Large intestine (tissue), 3 donors: ENCODE results near the gene ART5. TPM values are rescaled to one million over a fixed set of nuclear protein-coding genes. Genes with fewer than 3 reads are reported as not detected.

ENCODE experiments used
- DNase-seq, 2 donors: peaks; one replicate each; pipeline versions ENCODE4 v3.0.0 to v3.0.0-alpha.2; 2013
- H3K27ac ChIP-seq: one replicate; pipeline ENCODE4 v1.5.1; 2013; ENCODE audit warnings: low read length
- H3K27me3 ChIP-seq: 2 replicates; pipeline ENCODE4 v1.6.1; 2013; ENCODE audit warnings: low read length; ENCODE audit not compliant: control insufficient read depth, insufficient read depth
- H3K36me3 ChIP-seq: 2 replicates; pipeline ENCODE4 v1.6.1; 2013; ENCODE audit warnings: low read length; ENCODE audit not compliant: control insufficient read depth, insufficient read depth
- H3K4me1 ChIP-seq: one replicate; pipeline ENCODE4 v1.6.1; 2013; ENCODE audit warnings: low read length; ENCODE audit not compliant: control insufficient read depth, insufficient read depth
- H3K4me3 ChIP-seq: one replicate; pipeline ENCODE4 v1.5.1; 2013; ENCODE audit warnings: low read length
- H3K9me3 ChIP-seq: one replicate; pipeline ENCODE4 v1.6.1; 2013; ENCODE audit warnings: mild to moderate bottlenecking, low read depth, low read length, moderate library complexity; ENCODE audit not compliant: control insufficient read depth
- WGBS: methylation state at CpG from one replicate; pipeline ENCODE4 v1.1.5; 2013; ENCODE audit warnings: low lambda C conversion rate; ENCODE audit not compliant: insufficient coverage; 5-methylcytosine and 5-hydroxymethylcytosine counted together
- polyA plus RNA-seq: library from polyadenylated mRNA; unstranded; fragments of 120-200 nt; gene quantifications from one replicate; pipeline ENCODE4 v1.2.1, GENCODE V29; 2013

Gene ART5
- polyA plus RNA-seq, 1 donor: 0.25 TPM

GRCh38 chr11:3638513-3638912 is 3.3 kb downstream of the ART5 start:
- peaks cover 4% of the 10 kb centered on the region for H3K27me3 ChIP-seq
- no CpG with 5 or more reads among the region's 5 CpGs for WGBS

DNA sequence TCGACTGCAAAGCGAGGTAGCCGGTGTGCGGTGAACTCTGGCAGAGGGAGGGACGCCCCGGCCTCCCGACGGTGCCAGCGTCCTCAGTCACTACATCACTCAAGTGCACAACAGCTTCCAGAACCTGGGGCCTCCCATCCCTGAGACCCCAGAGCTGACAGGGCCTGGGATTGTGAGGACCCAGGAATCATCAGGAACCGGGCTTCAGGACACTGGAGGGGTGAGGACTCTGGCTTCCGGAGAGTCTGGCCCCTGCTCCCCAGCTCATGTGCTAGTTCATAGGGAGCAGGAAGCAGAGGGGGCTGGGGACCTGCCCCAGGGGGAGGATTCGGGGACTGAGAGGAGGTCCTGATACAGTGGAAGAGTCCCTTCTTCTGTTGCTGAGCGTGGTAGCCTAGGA is 4.6 kb downstream of the ART5 start:
- H3K27ac ChIP-seq: no peak overlapping the region
- no CpG with 5 or more reads among the region's 13 CpGs for WGBS
- no peaks in the 10 kb centered on the region for H3K27me3 ChIP-seq
- H3K36me3 ChIP-seq: no peaks in the 10 kb centered on the region
- no peak overlapping the region for H3K4me3 ChIP-seq
- no peaks in the 10 kb centered on the region for H3K4me1 ChIP-seq
- no peak for DNase-seq
- peaks cover 2% of the 10 kb centered on the region for H3K9me3 ChIP-seq

More at GRCh38 chr11:3638513-3638912, 3.3 kb downstream of the ART5 start:
- no peak overlapping the region for H3K4me3 ChIP-seq
- no peak for DNase-seq
- H3K27ac ChIP-seq: no peak overlapping the region
- peaks cover 3% of the 10 kb centered on the region for H3K9me3 ChIP-seq
- peaks cover 8% of the 10 kb centered on the region for H3K4me1 ChIP-seq
- no peaks in the 10 kb centered on the region for H3K36me3 ChIP-seq

- no peak overlapping the region for H3K27ac ChIP-seq
- no peaks in the 10 kb centered on the region for H3K36me3 ChIP-seq
- H3K4me3 ChIP-seq: no peak overlapping the region
- no peak for DNase-seq
- no peaks in the 10 kb centered on the region for H3K4me1 ChIP-seq
- H3K27me3 ChIP-seq: no peaks in the 10 kb centered on the region
- 100% methylated on average over 2 of the region's 15 CpGs for WGBS
- H3K9me3 ChIP-seq: no peaks in the 10 kb centered on the region
Observed at GRCh38 chr11:3635641-3636375, 6.0 kb downstream of the ART5 start.

DNA sequence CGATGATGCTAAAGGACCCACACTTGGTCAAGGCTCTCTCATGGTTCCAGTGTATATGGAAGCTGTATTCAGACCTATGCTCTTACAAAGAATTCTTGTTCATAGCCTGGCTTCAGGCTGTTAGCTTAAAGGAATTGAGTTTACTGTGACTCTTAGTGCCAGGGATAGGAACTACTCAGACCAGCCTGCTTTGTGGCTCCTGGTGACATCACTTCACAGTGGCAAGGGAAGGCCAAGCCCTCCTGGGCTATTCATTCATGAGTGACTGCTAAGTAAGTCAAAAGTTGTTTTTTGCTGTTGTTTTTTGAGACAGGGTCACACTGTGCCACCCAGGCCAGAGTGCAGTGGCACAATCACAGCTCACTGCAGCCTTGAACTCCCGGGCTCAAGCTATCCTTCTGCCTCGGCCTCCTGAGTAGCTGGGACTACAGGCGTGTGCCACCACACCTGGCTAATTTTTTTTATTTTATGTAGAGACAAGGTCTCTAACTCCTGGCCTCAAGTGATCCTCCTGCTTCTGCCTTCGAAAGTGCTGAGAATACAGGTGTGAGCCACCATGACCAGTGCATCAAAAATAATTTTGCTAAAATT is 9.6 kb downstream of the ART5 start:
- H3K27ac ChIP-seq: no peak overlapping the region
- no peaks in the 10 kb centered on the region for H3K27me3 ChIP-seq
- H3K9me3 ChIP-seq: no peaks in the 10 kb centered on the region
- 100% methylated on average over 1 of the region's 5 CpGs for WGBS
- no peaks in the 10 kb centered on the region for H3K36me3 ChIP-seq
- no peak overlapping the region for H3K4me3 ChIP-seq
- peaks cover under 1% of the 10 kb centered on the region for H3K4me1 ChIP-seq
- DNase-seq: no peak

DNA sequence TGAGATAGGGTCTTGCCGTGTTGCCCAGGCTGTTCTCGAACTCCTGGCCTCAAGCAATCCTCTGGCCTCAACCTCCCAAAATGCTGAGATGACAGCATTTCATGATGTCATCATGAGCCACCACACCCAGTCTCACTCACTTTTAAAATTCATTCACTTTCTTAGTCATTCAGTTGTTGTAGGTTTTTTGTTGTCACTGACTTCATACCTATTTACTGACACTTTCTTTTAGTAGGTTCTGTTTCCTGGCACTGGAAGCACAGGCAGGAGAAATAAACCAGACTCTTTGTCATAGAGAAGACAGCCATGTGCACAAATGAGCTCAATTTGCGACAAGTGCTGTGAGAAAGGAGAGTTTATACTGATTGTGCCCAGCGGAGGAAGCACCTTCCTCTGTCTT is 10.5 kb downstream of the ART5 start:
- Histone ChIP-seq H3K4me3 (no peak overlapping the region), H3K9me3 (no peaks in the 10 kb centered on the region), H3K4me1 (peaks cover 3% of the 10 kb centered on the region), H3K27me3 (no peaks in the 10 kb centered on the region), H3K27ac (no peak overlapping the region), H3K36me3 (no peaks in the 10 kb centered on the region)
- no peak for DNase-seq
- WGBS: 80% methylated on average over 1 of the region's 4 CpGs

DNA sequence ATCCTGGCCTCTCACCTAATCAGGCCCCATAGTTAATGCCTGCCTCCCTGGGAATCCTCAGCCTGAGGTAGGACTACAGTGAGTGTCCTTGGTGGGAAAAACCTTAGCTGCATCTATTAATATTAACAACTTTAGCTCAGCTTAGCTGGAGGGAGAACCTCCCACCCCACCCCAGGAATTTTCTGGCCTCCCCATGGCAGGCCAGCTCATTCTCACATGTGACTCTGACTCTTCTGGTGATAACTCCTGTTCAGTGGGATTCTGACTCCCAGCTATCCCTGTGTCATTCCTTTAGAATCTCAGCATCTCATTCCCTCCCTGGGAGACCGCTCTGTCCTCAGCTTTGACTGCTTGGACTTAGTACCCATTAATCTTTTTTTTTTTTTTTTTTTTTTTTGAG is 14.5 kb downstream of the ART5 start:
- H3K36me3 ChIP-seq: no peaks in the 10 kb centered on the region
- peak overlapping the region; percentile 35 for H3K27ac ChIP-seq
- no peaks in the 10 kb centered on the region for H3K9me3 ChIP-seq
- H3K4me3 ChIP-seq: no peak overlapping the region
- peak in 1 of 2 donors; percentile 49 for DNase-seq
- no CpG with 5 or more reads among the region's 1 CpG for WGBS
- H3K4me1 ChIP-seq: peaks cover 3% of the 10 kb centered on the region
- H3K27me3 ChIP-seq: no peaks in the 10 kb centered on the region

DNA sequence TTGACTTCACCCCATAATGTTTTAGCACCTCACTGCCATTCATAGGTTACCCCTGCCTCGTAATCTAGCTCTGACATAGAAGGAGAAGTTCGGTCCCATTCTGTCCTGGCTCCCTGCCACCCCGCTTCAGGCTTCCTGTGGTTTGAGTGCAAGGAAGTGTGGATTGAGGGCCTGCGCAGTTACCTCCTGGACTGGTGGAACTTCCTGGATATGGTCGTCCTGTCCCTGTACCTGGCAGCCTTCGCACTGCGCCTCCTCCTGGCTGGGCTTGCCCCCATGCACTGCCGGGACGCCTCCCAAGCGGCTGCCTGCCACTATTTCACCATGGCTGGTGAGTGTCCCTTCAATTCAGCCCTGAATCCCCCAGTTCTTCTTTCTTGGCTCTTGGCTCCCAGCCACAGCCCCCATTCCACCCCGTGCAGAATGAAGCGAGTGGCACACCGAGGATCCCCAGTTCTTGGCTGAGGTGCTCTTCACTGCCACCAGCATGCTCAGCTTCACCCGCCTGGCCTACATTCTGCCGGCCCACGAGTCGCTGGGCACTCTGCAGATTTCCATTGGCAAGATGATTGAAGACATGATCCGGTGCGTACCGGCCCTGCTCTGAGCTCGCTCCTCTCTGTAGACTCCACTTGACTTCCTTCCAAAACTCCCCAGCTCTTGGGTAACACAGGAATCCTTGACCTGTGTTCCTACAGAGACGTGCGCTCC is 15.4 kb downstream of the ART5 start:
- no peak for DNase-seq
- no peak overlapping the region for H3K4me3 ChIP-seq
- H3K27me3 ChIP-seq: no peaks in the 10 kb centered on the region
- no peaks in the 10 kb centered on the region for H3K9me3 ChIP-seq
- no CpG with 5 or more reads among the region's 23 CpGs for WGBS
- peaks cover 3% of the 10 kb centered on the region for H3K4me1 ChIP-seq
- H3K27ac ChIP-seq: no peak overlapping the region
- H3K36me3 ChIP-seq: no peaks in the 10 kb centered on the region

DNA sequence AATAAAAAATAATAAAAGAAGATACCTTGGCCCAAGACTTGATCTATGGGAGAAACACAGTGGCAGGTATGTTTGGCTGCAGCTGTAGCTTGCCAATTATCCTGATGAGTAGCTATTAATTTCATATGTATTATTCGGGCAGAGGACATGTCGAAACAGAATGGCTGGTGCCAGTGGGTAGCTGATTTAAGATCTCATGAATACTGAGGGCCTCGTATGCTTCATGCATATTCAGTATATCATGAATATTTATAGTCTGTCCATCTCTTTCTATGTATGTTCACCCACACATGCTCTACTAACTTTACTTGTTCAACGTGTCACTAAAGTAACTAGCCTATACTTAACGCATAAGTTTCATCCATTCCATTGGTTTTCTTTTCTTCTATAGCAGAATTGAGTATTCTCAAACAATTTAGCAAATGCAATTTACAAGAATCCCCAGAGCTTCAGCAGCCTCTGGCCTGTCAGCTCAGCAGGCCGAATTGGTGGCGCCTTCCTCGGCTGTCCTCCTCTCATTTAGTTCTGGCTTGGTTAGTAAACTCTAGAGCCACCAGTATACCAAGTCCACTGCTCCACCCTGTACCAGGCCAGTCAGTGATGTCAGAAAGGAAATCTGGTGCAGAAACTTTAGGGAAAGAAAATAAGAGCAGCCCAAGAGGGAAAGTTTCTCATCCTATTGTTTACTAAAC is 17.9 kb downstream of the ART5 start:
- H3K4me3 ChIP-seq: no peak overlapping the region
- 0% methylated on average over 2 of the region's 8 CpGs for WGBS
- no peaks in the 10 kb centered on the region for H3K27me3 ChIP-seq
- H3K4me1 ChIP-seq: peaks cover 3% of the 10 kb centered on the region
- H3K27ac ChIP-seq: no peak overlapping the region
- H3K9me3 ChIP-seq: no peaks in the 10 kb centered on the region
- no peaks in the 10 kb centered on the region for H3K36me3 ChIP-seq
- no peak for DNase-seq

- peaks cover 3% of the 10 kb centered on the region for H3K4me1 ChIP-seq
- no CpG with 5 or more reads among the region's 5 CpGs for WGBS
Observed at GRCh38 chr11:3623121-3623520, 18.7 kb downstream of the ART5 start.

GRCh38 chr11:3622521-3622920 is 19.3 kb downstream of the ART5 start:
- H3K27me3 ChIP-seq: no peaks in the 10 kb centered on the region
- H3K27ac ChIP-seq: no peak overlapping the region
- no peaks in the 10 kb centered on the region for H3K36me3 ChIP-seq
- no peak overlapping the region for H3K4me3 ChIP-seq
- no CpG with 5 or more reads among the region's 4 CpGs for WGBS
- DNase-seq: no peak
- H3K4me1 ChIP-seq: peaks cover 3% of the 10 kb centered on the region
- H3K9me3 ChIP-seq: no peaks in the 10 kb centered on the region

More at GRCh38 chr11:3623121-3623520, 18.7 kb downstream of the ART5 start:
- Histone ChIP-seq H3K4me3 (no peak overlapping the region), H3K27me3 (no peaks in the 10 kb centered on the region), H3K27ac (no peak overlapping the region), H3K36me3 (no peaks in the 10 kb centered on the region), H3K9me3 (no peaks in the 10 kb centered on the region)
- no peak for DNase-seq
